K562 (cell line): ENCODE results near the gene MAZ. TPM values are rescaled to one million over a fixed set of nuclear protein-coding genes. Genes with fewer than 3 reads are reported as not detected.
A peak's percentile ranks its signal among the peaks of the same experiment; 100 is the strongest.

Experiments used
- AFF1 ChIP-seq, 2 experiments: fragments of 450-650 bp; IDR thresholded peaks; 2 replicates each; pipeline ENCODE4 v1.6.1; 2018; ENCODE audit warnings: mild to moderate bottlenecking in 2 of 2, low read depth in 1 of 2; ENCODE audit not compliant: partially characterized antibody in 2 of 2
- ATF1 ChIP-seq, 2 experiments: fragments of 450-650 bp in 1 of 2; IDR thresholded peaks; 2 replicates each; pipeline ENCODE4 v1.6.1; 2016; ENCODE audit warnings: missing compliant biosample characterization in 1 of 2, missing genetic modification characterization in 1 of 2
- BCL6 ChIP-seq: fragments of 250-450 bp; sonication (Bioruptor Pico); IDR thresholded peaks from 2 replicates; pipeline ENCODE4 v1.4.0; 2020
- BMI1 ChIP-seq: fragments of 150-350 bp; IDR thresholded peaks from 2 replicates; pipeline ENCODE4 v1.6.1; 2014; ENCODE audit warnings: low read length
- CHD2 ChIP-seq: IDR thresholded peaks from 2 replicates; pipeline ENCODE4 v1.6.1; 2011; ENCODE audit warnings: low read depth, low read length
- ESRRA ChIP-seq: fragments of 450-650 bp; IDR thresholded peaks from 2 replicates; pipeline ENCODE4 v1.6.1; 2014; ENCODE audit warnings: low read depth, mild to moderate bottlenecking, moderate library complexity, borderline replicate concordance
- HLTF ChIP-seq: fragments of 450-650 bp; IDR thresholded peaks from 2 replicates; pipeline ENCODE4 v1.6.1; 2016
- MLLT1 ChIP-seq, 2 experiments: fragments of 450-650 bp; IDR thresholded peaks; 2 replicates each; pipeline ENCODE4 v1.6.1; 2016
- NCOA6 ChIP-seq: fragments of 450-650 bp; IDR thresholded peaks from 2 replicates; pipeline ENCODE4 v1.6.1; 2017; ENCODE audit warnings: mild to moderate bottlenecking
- RBM22 ChIP-seq: fragments of 200-400 bp; formaldehyde crosslinking; IDR thresholded peaks from 2 replicates; pipeline ENCODE4 v1.6.1; 2018; ENCODE audit warnings: low read length, low read depth; ENCODE audit not compliant: poor library complexity, severe bottlenecking
- RCOR1 ChIP-seq, 2 experiments: IDR thresholded peaks; 2 replicates each; pipeline ENCODE4 v1.6.1; 2012; ENCODE audit warnings: low read depth in 2 of 2, low read length in 2 of 2, borderline replicate concordance in 1 of 2, improper control_type of control experiment in 1 of 2
- TCF15 ChIP-seq: fragments of 250-450 bp; sonication (Bioruptor Pico); IDR thresholded peaks from 2 replicates; pipeline ENCODE4 v1.8.0; 2022; ENCODE audit warnings: moderate library complexity, mild to moderate bottlenecking, inconsistent platforms
- TEAD1 ChIP-seq, 2 experiments: fragments of 450-650 bp in 1 of 2; sonication (generic) in 1 of 2; formaldehyde crosslinking; IDR thresholded peaks; 2 replicates each; pipeline versions ENCODE4 v1.4.0 to v1.8.0; 2020 to 2022; ENCODE audit warnings: mild to moderate bottlenecking in 2 of 2, missing genetic modification reagents in 1 of 2
- ZBTB2 ChIP-seq: fragments of 450-650 bp; IDR thresholded peaks from 2 replicates; pipeline ENCODE4 v1.6.1; 2016; ENCODE audit warnings: antibody characterized with exemption
- ZBTB8A ChIP-seq: fragments of 450-650 bp; IDR thresholded peaks from 2 replicates; pipeline ENCODE4 v1.6.1; 2018; ENCODE audit warnings: mild to moderate bottlenecking, moderate library complexity; ENCODE audit not compliant: partially characterized antibody
- ZC3H4 ChIP-seq: sonication (generic); formaldehyde crosslinking; IDR thresholded peaks from 2 replicates; pipeline ENCODE4 v1.9.0; 2021; ENCODE audit warnings: missing genetic modification reagents, borderline replicate concordance
- ZFP36 ChIP-seq: fragments of 150-350 bp; IDR thresholded peaks from 2 replicates; pipeline ENCODE4 v1.6.1; 2018; ENCODE audit warnings: low read length, low read depth; ENCODE audit not compliant: partially characterized antibody
- ZNF384 ChIP-seq: IDR thresholded peaks from 2 replicates; pipeline ENCODE4 v1.6.1; 2012; ENCODE audit warnings: low read depth, low read length, improper control_type of control experiment
- ZNF668 ChIP-seq: fragments of 250-450 bp; sonication (Bioruptor Pico); IDR thresholded peaks from 2 replicates; pipeline ENCODE4 v1.8.0; 2022; ENCODE audit warnings: mild to moderate bottlenecking, inconsistent platforms
- ZSCAN32 ChIP-seq: fragments of 450-650 bp; formaldehyde crosslinking; IDR thresholded peaks from 2 replicates; pipeline ENCODE4 v1.4.0; 2020; ENCODE audit warnings: mild to moderate bottlenecking, moderate library complexity
- polyA plus RNA-seq, 8 experiments: library from polyadenylated mRNA; depleted of rRNA in 4 of 8; stranded (reverse) in 5 of 8; unstranded in 3 of 8; fragments of >200 nt; fragmentation: Nextera tagmentation in 2 of 8; fragmentation: Illumina TruSeq in 1 of 8; extraction: Ambion mirVana in 2 of 8; extraction: Trizol in 1 of 8; gene quantifications; 2 replicates each; pipeline versions ENCODE4 v1.2.1 to v1.2.3, GENCODE V29; 2011 to 2014; ENCODE audit warnings: inconsistent platforms in 1 of 8, missing spikeins in 1 of 8
- total RNA-seq, 7 experiments: library from RNA; depleted of rRNA in 6 of 7; stranded (reverse); fragments of >200 nt in 6 of 7; fragmentation: Illumina TruSeq in 2 of 7; extraction: Trizol in 2 of 7; gene quantifications; 2 replicates each; pipeline versions ENCODE4 v1.2.1 to v1.2.3, GENCODE V29; 2011 to 2021; ENCODE audit warnings: low replicate concordance in 1 of 7

MAZ gene
- total and polyA plus RNA-seq, 9 of the 15 experiments (the other 6 are each of a cell fraction or from before 2014, with no cell fraction given): 45.4 to 532 (median 250) TPM

DNA sequence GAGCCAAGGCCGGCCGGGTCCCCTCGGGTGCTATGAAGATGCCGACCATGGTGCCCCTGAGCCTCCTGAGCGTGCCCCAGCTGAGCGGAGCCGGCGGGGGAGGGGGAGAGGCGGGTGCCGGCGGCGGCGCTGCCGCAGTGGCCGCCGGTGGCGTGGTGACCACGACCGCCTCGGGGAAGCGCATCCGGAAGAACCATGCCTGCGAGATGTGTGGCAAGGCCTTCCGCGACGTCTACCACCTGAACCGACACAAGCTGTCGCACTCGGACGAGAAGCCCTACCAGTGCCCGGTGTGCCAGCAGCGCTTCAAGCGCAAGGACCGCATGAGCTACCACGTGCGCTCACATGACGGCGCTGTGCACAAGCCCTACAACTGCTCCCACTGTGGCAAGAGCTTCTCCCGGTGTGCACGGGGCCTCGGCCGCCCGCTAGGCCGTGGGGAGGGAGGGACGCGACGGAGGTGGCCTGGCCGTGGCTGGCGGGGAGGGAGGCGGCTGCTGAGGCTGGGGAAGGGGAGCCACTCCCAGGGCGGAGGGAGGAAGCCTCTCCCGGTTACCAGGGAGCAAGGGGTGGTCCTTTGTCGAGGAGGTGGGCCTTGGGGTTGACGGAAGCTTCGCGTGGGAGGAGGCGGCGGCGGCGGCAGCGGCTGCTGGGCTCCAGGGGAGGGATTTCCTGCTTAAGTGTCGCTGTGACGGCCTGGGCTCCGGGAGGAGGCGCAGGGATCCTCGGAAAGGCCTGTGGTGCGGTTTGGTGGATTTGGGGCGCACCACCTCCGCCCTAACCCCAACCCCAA is 1.3 kb downstream of the MAZ start (continued):
- TF ChIP-seq ZBTB2 (peak; percentile 67), ZBTB8A (no peak), ESRRA (0 out of 2 replicates have a peak, but pooled peaks have one; percentile 15), ZSCAN32 (no peak; the same call in 1 of the 2 replicates), HLTF (no peak), RBM22 (no peak), RCOR1 (IDR thresholded peaks at IDR 0.05; ENCODE audit: borderline replicate concordance in 1 of 2, low read depth in 2 of 2, low read length in 2 of 2) (peak in 1 of 2 experiments; percentile 7; a peak in 1 of 4 replicates), ZNF384 (no peak), TCF15 (CRISPR knock-in tag) (no peak), BCL6 (no peak), ZNF668 (CRISPR knock-in tag) (peak; percentile 60; the same call in 1 of the 2 replicates), MLLT1 (IDR thresholded peaks at IDR 0.05) (peak in 1 of 2 experiments; percentile 56; a peak in 1 of 4 replicates), ZC3H4 (CRISPR knock-in tag) (no peak), AFF1 (IDR thresholded peaks at IDR 0.05; ENCODE audit: low read depth in 1 of 2, partially characterized antibody in 2 of 2) (peak; percentile 14 to 47), CHD2 (peak; percentile 21; the same call in 1 of the 2 replicates), ZFP36 (no peak), ATF1 (CRISPR knock-in tag; IDR thresholded peaks at IDR 0.05) (no peak), ATF1 (tag; IDR thresholded peaks at IDR 0.05) (peak; percentile 82), TEAD1 (CRISPR knock-in tag; IDR thresholded peaks at IDR 0.05) (peak; percentile 12 to 34; a peak in 1 of 4 replicates), BMI1 (no peak), NCOA6 (no peak; the same call in 1 of the 2 replicates)
